NCI-H1694 (cell line): ENCODE results near the gene CASP8.
"Not testable (repeated sequence)": the region's sequence is repeated elsewhere in the genome, so short reads cannot be mapped to it uniquely, and the experiment has no call there.

ENCODE experiments used
- DNase-seq: peaks from one replicate; lab custom pipeline; 2025; lab: John Stamatoyannopoulos, UW

Gene CASP8

DNA sequence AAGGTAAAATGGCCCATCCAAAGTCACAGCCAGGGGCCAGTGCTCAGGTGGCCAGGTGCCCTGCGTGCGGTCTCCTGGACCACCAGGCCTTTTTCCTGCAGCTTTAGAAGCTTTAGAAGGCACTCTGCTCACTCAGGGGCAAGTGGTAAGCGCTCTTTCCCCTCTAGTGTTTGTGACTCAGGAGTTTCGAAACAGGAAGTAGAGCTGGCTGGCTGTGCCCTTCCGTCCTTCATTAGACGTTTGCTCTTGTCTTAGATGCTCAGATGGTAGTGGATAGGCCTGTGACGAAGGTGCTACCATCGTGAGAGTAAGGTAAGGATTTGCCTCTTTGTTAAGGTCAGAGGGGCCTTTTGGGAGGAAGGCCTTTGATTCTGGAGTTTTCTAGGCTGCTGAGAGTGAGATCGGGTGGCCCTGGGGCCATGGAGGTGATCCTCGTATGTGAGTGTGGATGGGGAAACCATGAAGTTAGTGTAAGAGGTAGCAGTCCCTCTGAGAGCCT, at the start of gene CASP8:
Gene CASP8, plus strand, starts transcription at position 235 of the 499 bp plus-strand sequence. CDS start 5,951 bp downstream, outside the sequence.
- DNase-seq, result no peak

DNA sequence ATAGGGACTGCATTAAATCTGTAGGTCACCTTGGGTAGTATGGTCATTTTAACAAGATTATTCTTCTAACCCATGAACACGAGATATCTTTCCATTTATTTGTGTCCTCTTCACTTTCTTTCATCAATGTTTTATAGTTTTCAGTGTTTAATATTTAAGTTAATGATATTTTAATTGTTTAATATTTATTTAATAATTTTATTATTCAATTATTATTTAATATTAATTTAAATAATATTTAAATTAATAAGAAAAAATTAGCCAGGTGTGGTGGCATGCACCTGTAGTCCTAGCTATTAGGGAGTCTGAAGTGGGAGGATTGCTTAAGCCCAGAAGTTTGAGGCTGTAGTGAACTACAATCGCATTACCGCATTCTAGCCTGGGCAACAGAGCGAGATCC, 44.4 kb upstream of the CASP8 start:
- DNase-seq, result no peak

DNA sequence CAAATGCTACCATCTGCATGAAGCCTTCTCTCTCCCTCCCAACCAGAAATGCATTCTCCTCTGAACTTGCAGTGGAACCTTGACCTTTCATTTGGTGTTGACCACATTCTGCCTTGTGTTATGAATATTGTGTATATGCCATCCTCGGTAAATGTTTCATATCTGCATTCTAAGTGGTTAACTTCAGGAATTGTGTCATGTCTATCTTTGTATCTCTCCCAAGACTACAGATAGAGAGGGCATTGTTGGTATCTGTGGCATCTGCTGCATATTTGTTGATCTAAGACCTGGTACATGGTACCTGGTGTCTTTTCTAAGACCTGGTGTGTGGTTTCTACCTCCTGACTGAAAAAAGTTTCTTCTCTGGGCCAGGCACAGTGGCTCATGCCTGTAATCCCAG, 43.4 kb upstream of the CASP8 start:
- DNase-seq, result no peak

DNA sequence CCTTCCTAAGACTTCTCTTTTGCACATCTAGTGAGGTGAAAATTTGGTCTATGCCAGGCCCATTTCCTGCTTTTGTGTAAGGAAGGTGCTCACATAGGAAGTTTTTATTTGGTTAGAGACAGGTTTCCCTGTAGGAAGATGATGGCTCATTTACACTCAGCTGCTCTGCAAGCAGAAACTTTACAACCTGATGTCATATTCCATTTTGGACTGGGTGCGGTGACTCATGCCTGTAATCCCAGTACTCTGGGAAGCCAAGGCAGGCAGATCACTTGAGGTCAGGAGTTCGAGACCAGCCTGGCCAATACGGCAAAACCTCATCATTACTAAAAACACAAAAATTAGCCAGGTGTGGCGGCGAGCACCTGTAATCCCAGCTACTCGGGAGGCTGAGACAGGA, 41.6 kb upstream of the CASP8 start:
- no peak for DNase-seq

- DNase-seq, result no peak
These were observed 40.8 kb upstream of the CASP8 start for GRCh38 chr2:201219328-201220096.

- no peak for DNase-seq
These were observed 40.2 kb upstream of the CASP8 start for GRCh38 chr2:201220102-201220570.

- DNase-seq, result no peak
These were observed 37.0 kb upstream of the CASP8 start for GRCh38 chr2:201223089-201224073.

- no peak for DNase-seq
These were observed 31.9 kb upstream of the CASP8 start for GRCh38 chr2:201228271-201228911.

GRCh38 chr2:201228912-201229290, 31.4 kb upstream of the CASP8 start:
- no peak for DNase-seq

GRCh38 chr2:201231781-201232466, 28.4 kb upstream of the CASP8 start:
- peak; percentile 75 for DNase-seq

- no peak for DNase-seq
These were observed 27.9 kb upstream of the CASP8 start for GRCh38 chr2:201232467-201232815.

GRCh38 chr2:201233192-201233811, 27.0 kb upstream of the CASP8 start:
- DNase-seq, result no peak

DNA sequence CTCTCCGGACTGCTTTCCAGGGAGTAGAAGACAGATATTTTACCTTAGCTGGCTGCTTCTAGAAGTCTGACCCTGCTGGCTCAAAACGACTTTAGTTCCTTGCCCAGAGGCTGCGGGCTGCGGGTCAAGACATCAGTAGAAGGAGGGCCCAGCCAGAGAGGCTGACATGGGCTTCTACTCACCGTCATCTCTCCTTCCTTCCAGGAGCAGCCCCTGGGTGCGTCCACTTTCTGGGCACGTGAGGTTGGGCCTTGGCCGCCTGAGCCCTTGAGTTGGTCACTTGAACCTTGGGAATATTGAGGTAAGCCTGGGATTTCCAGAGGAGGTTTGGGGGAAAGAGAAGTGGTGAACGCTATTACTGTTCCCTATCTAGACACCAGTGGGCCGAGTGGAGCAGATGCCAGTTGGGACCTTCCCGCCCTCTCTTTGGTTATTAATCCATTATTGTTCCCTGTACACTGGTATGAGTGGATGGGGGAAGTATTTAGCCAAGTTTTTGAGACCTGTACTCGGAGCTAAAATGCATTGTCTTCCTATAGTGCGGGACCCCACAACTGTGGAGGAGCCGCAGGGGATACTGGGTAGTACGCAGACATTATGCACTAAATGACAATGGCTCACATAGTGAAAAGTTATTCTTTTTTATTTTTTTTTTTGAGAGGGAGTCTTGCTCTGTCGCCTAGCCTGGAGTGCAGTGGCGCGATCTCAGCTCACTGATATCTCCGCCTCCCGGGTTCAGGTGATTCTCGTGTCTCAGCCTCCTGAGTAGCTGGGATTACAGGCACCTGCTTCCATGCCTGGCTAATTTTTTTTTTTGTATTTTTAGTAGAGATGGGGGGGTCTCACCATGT, 26.3 kb upstream of the CASP8 start:
- DNase-seq, result no peak

GRCh38 chr2:201234663-201235135, 25.6 kb upstream of the CASP8 start:
- DNase-seq, result no peak

GRCh38 chr2:201235860-201236811, 24.2 kb upstream of the CASP8 start:
- peak; percentile 80 for DNase-seq

- no peak for DNase-seq
These were observed 22.7 kb upstream of the CASP8 start for GRCh38 chr2:201237486-201238123.

GRCh38 chr2:201239167-201239935, 21.0 kb upstream of the CASP8 start:
- DNase-seq, result not testable (repeated sequence)
